Kidney (tissue), 14 donors: ENCODE data around the gene DHRS2. TPM values are rescaled to one million over a fixed set of nuclear protein-coding genes. Genes with fewer than 3 reads are reported as not detected.

ENCODE experiments used
- DNase-seq, 5 donors: peaks; one replicate each; pipeline ENCODE4 v3.0.0-alpha.2; 2013 to 2020
- FAIRE-seq: peaks from 2 replicates; lab custom pipeline; 2012; peaks lifted over from hg19 to GRCh38; lab: Jason Lieb, UNC
- H3K27ac ChIP-seq, 2 donors: one replicate each; pipeline ENCODE4 v1.7.0; 2013; ENCODE audit warnings: low read depth in 2 of 2, low read length in 2 of 2, inconsistent platforms in 1 of 2
- H3K27me3 ChIP-seq: one replicate; pipeline ENCODE4 v1.7.1; 2013; ENCODE audit warnings: low read length, inconsistent platforms; ENCODE audit not compliant: control insufficient read depth, insufficient read depth
- H3K36me3 ChIP-seq, 3 donors: one replicate each; pipeline versions ENCODE4 v1.7.0 to v1.7.1; 2013; ENCODE audit warnings: low read length in 3 of 3, control low read depth in 1 of 3, inconsistent platforms in 1 of 3; ENCODE audit not compliant: insufficient read depth in 3 of 3, control insufficient read depth in 2 of 3
- H3K4me1 ChIP-seq, 3 donors: one replicate each; pipeline versions ENCODE4 v1.7.0 to v1.7.1; 2013; ENCODE audit warnings: low read length in 3 of 3, inconsistent platforms in 1 of 3, low read depth in 1 of 3; ENCODE audit not compliant: control insufficient read depth in 2 of 3, insufficient read depth in 2 of 3
- H3K4me3 ChIP-seq, 3 donors: one replicate each; pipeline versions ENCODE4 v1.7.0 to v1.8.1; 2013; ENCODE audit warnings: low read length in 3 of 3, control low read depth in 1 of 3, inconsistent platforms in 1 of 3
- H3K9ac ChIP-seq, 3 donors: one replicate each; pipeline versions ENCODE4 v1.7.0 to v1.7.1; 2013; ENCODE audit warnings: low read length in 3 of 3, control low read depth in 1 of 3, inconsistent platforms in 1 of 3
- H3K9me3 ChIP-seq, 3 donors: one replicate each; pipeline versions ENCODE4 v1.7.0 to v1.7.1; 2013; ENCODE audit warnings: low read length in 3 of 3, control low read depth in 1 of 3, inconsistent platforms in 1 of 3; ENCODE audit not compliant: control insufficient read depth in 2 of 3, insufficient read depth in 1 of 3
- CTCF ChIP-seq: IDR thresholded peaks from 3 replicates; pipeline ENCODE4 v1.5.1; 2012; ENCODE audit warnings: mild to moderate bottlenecking, moderate library complexity, borderline replicate concordance; ENCODE audit not compliant: insufficient read depth; ENCODE audit errors: extremely low read depth
- intact Hi-C: fragments of 100-400 bp; cut with DNase I; formaldehyde crosslinking; loops from one replicate; pipeline ENCODE4 v1.11.1; 2022
- polyA plus RNA-seq: library from polyadenylated mRNA; stranded (reverse); fragments of 350-450 nt; fragmentation: Illumina TruSeq; extraction: RNeasy Lipid Tissue Mini Kit (QIAGEN cat#74804); gene quantifications from one replicate; pipeline ENCODE4 v1.2.3, GENCODE V29; 2014; ENCODE audit warnings: low read depth, low replicate concordance; ENCODE audit not compliant: insufficient read depth
- total RNA-seq: library from RNA; stranded (reverse); fragmentation: NEBNext Ultra II Directional; extraction: Animal tissue kit (Norgen Biotek cat#: 25700); gene quantifications from one replicate; pipeline ENCODE4 v1.2.1, GENCODE V29; 2021
- donor health status: control.
- donor health status: control.
- donor health status: control.
- donor health status: control.
- donor health status: control.
- donor health status: DM: yes; HTN: yes; CAD: no.
- donor health status: Normal renal cell carcinoma (clear cell type).

The DHRS2 gene
- total and polyA plus RNA-seq, 2 donors from 2014 or later = 0.31 to 2.4 TPM

- Histone ChIP-seq H3K9me3 (no peaks in the 10 kb centered on the region), H3K9ac (no peak overlapping the region), H3K36me3 (no peaks in the 10 kb centered on the region), H3K27me3 (no peaks in the 10 kb centered on the region), H3K4me1 (no peaks in the 10 kb centered on the region), H3K27ac (peak overlapping the region in 1 of 2 donors; percentile 40), H3K4me3 (no peak overlapping the region)
- TF ChIP-seq CTCF = no peak
- DNase-seq (peak in 2 of 5 donors; percentile 11 to 19), FAIRE-seq (no peak)
- intact Hi-C loops = no loop called here
Observed at GRCh38 chr14:23614395-23614828, 21.8 kb upstream of the DHRS2 start.

- Histone ChIP-seq H3K4me3 (no peak overlapping the region), H3K9ac (no peak overlapping the region), H3K36me3 (no peaks in the 10 kb centered on the region), H3K27ac (no peak overlapping the region), H3K9me3 (no peaks in the 10 kb centered on the region), H3K27me3 (no peaks in the 10 kb centered on the region), H3K4me1 (no peaks in the 10 kb centered on the region)
- FAIRE-seq = no peak
- intact Hi-C loops = no loop called here
- no peak for TF ChIP-seq CTCF
- DNase-seq = no peak
Observed at GRCh38 chr14:23615856-23616255, 20.3 kb upstream of the DHRS2 start.

- Histone ChIP-seq H3K9ac (no peak overlapping the region), H3K9me3 (no peaks in the 10 kb centered on the region), H3K27ac (no peak overlapping the region), H3K36me3 (no peaks in the 10 kb centered on the region), H3K4me1 (no peaks in the 10 kb centered on the region), H3K4me3 (no peak overlapping the region), H3K27me3 (no peaks in the 10 kb centered on the region)
- FAIRE-seq (no peak), DNase-seq (no peak)
- no peak for TF ChIP-seq CTCF
- intact Hi-C loops = no loop called here
Observed at GRCh38 chr14:23617539-23617938, 18.6 kb upstream of the DHRS2 start.

- no peaks in the 10 kb centered on the region for H3K27me3 ChIP-seq
- no peaks in the 10 kb centered on the region for H3K4me1 ChIP-seq
- TF ChIP-seq CTCF = no peak
- no peak overlapping the region for H3K27ac ChIP-seq
- FAIRE-seq (no peak), DNase-seq (no peak)
- H3K9ac ChIP-seq = no peak overlapping the region
- H3K36me3 ChIP-seq = no peaks in the 10 kb centered on the region
- intact Hi-C loops = no loop called here
- H3K4me3 ChIP-seq = no peak overlapping the region
- no peaks in the 10 kb centered on the region for H3K9me3 ChIP-seq
Observed at GRCh38 chr14:23618415-23618988, 17.7 kb upstream of the DHRS2 start.
